GM12891 (cell line): ENCODE measurements around the gene PSMB3.

Experiments used
- PAX5 ChIP-seq: IDR thresholded peaks from 2 replicates; pipeline ENCODE4 v1.6.1; 2011; ENCODE audit warnings: low read length, moderate library complexity, mild to moderate bottlenecking; ENCODE audit not compliant: insufficient read depth, severe bottlenecking
- POLR2A ChIP-seq: IDR thresholded peaks from 2 replicates; pipeline ENCODE4 v1.6.1; 2011; ENCODE audit warnings: low read depth, low read length, control low read depth
- POLR2AphosphoS5 ChIP-seq: IDR thresholded peaks from 2 replicates; pipeline ENCODE4 v1.6.1; 2011; ENCODE audit warnings: low read depth, low read length, control low read depth
- SPI1 ChIP-seq: IDR thresholded peaks from 2 replicates; pipeline ENCODE4 v1.6.1; 2011; ENCODE audit warnings: low read depth, low read length, control low read depth
- TAF1 ChIP-seq: IDR thresholded peaks from 2 replicates; pipeline ENCODE4 v1.6.1; 2011; ENCODE audit warnings: low read depth, low read length, control low read depth

- no peak for TF ChIP-seq POLR2A
- no peak for TF ChIP-seq PAX5
- TF ChIP-seq TAF1 = no peak
- no peak for TF ChIP-seq SPI1
- no peak for TF ChIP-seq POLR2AphosphoS5
Measured at GRCh38 chr17:38710985-38711384, 41.6 kb upstream of the PSMB3 start.
